NCI-H460 (cell line): ENCODE results near the gene PTPN14. TPM values are rescaled to one million over a fixed set of nuclear protein-coding genes. Genes with fewer than 3 reads are reported as not detected.

Source experiments
- DNase-seq: peaks from one replicate; pipeline ENCODE4 v3.0.0-alpha.2; 2016; ENCODE audit warnings: low read depth; ENCODE audit errors: extremely low read depth
- total RNA-seq: library from RNA; depleted of rRNA; stranded (reverse); fragments of >200 nt; shearing (Covaris generic); gene quantifications from 2 replicates; pipeline ENCODE4 v1.2.3, GENCODE V29; 2014

The PTPN14 gene
- total RNA-seq, 1 experiment from 2014 or later: 58.3 TPM

- no peak for DNase-seq
Observed at GRCh38 chr1:214569357-214570004, 18.1 kb upstream of the PTPN14 start.

- no peak for DNase-seq
Observed at GRCh38 chr1:214568328-214568727, 16.9 kb upstream of the PTPN14 start.

GRCh38 chr1:214567481-214567980 is 16.1 kb upstream of the PTPN14 start:
- no peak for DNase-seq

- DNase-seq: no peak
Observed at GRCh38 chr1:214566158-214567104, 15.0 kb upstream of the PTPN14 start.

GRCh38 chr1:214565310-214565709 is 13.9 kb upstream of the PTPN14 start:
- DNase-seq: no peak

- no peak for DNase-seq
Observed at GRCh38 chr1:214563881-214564280, 12.5 kb upstream of the PTPN14 start.

- no peak for DNase-seq
Observed at GRCh38 chr1:214557952-214558735, 6.7 kb upstream of the PTPN14 start.

- DNase-seq: no peak
Observed at GRCh38 chr1:214553142-214553710, 1.8 kb upstream of the PTPN14 start.

- DNase-seq: peak; percentile 65
Observed at GRCh38 chr1:214552174-214552608, 789 bp upstream of the PTPN14 start.

GRCh38 chr1:214550857-214551435 is 456 bp downstream of the PTPN14 start:
- peak; percentile 40 for DNase-seq

- peak; percentile 26 for DNase-seq
Observed at GRCh38 chr1:214550013-214550856, 1.2 kb downstream of the PTPN14 start.

- no peak for DNase-seq
Observed at GRCh38 chr1:214549604-214550003, 1.8 kb downstream of the PTPN14 start.

- DNase-seq: no peak
Observed at GRCh38 chr1:214548988-214549387, 2.4 kb downstream of the PTPN14 start.

- no peak for DNase-seq
Observed at GRCh38 chr1:214548271-214548670, 3.1 kb downstream of the PTPN14 start.

- DNase-seq: no peak
Observed at GRCh38 chr1:214547747-214548146, 3.7 kb downstream of the PTPN14 start.

- DNase-seq: no peak
Observed at GRCh38 chr1:214546886-214547641, 4.3 kb downstream of the PTPN14 start.

GRCh38 chr1:214546084-214546483 is 5.3 kb downstream of the PTPN14 start:
- no peak for DNase-seq

GRCh38 chr1:214545293-214545692 is 6.1 kb downstream of the PTPN14 start:
- DNase-seq: no peak
